Islet precursor cell (in vitro differentiated cells): ENCODE measurements around the gene TMEM80.

Experiments
- DNase-seq: peaks from one replicate; pipeline ENCODE4 v3.0.0-alpha.2; 2018

Gene TMEM80

GRCh38 chr11:702462-703461, 7.1 kb downstream of the TMEM80 start:
- peak; percentile 53 for DNase-seq

- peak; percentile 45 for DNase-seq
Observed at GRCh38 chr11:703506-703905, 7.9 kb downstream of the TMEM80 start.

- DNase-seq: peak; percentile 43
Observed at GRCh38 chr11:704228-704674, 8.6 kb downstream of the TMEM80 start.

GRCh38 chr11:704781-705645, 9.4 kb downstream of the TMEM80 start:
- DNase-seq: peak; percentile 67

- DNase-seq: peak; percentile 78
Observed at GRCh38 chr11:705646-706438, 10.2 kb downstream of the TMEM80 start, which contains the start of gene EPS8L2. EPS8L2 (plus strand) TSS chr11:706231; CDS start chr11:709408, 3,177 bp downstream.

GRCh38 chr11:706439-706956, 10.9 kb downstream of the TMEM80 start:
- peak; percentile 81 for DNase-seq

DNA sequence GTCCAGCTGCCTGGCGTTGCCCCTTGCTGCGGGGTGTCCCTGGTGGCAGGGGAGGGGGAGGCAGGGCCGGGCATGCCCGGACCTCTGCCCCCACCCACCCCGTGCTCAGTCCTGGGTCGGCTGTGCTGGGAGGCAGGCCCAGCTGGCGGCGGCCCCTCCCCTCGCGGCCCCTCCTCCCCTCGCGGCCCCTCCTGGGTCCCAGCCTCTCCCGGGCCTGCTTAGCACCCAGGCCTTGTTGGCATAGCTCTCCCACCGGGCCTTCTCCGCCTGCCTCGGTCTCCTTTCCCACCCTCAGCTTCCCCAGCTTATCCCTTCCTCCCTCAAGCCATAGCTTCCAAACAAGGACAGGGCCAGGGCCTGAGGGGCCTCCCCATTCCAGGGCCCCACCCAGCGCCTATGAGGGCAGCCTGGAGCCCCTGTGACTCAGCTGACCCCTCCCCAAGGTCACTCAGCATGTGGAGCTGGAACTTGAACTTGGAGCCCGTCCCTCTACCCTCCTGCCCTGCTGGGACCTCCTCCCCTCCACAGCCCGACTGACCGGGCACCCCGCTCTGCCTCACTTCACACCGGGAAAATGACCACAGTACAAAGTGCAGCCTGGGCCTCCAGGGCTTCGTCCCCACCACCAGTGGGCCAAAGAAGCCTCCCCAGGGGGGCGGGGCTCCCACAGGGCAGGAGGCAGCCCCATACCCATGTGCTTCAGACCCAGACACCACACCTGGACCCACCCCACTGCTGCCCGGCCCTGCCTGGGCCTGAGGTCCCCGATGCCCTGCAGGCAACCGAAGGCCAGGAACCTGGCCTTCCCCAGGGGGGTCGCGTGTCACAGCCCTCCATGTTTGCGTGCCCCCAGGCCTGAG, 11.6 kb downstream of the TMEM80 start:
- peak; percentile 87 for DNase-seq

- peak; percentile 83 for DNase-seq
Observed at GRCh38 chr11:707817-708420, 12.3 kb downstream of the TMEM80 start.

GRCh38 chr11:708511-708910, 12.9 kb downstream of the TMEM80 start:
- peak; percentile 43 for DNase-seq

- peak; percentile 46 for DNase-seq
Observed at GRCh38 chr11:709109-709997, 13.7 kb downstream of the TMEM80 start.

- no peak for DNase-seq
Observed at GRCh38 chr11:714436-714835, 18.8 kb downstream of the TMEM80 start.

DNA sequence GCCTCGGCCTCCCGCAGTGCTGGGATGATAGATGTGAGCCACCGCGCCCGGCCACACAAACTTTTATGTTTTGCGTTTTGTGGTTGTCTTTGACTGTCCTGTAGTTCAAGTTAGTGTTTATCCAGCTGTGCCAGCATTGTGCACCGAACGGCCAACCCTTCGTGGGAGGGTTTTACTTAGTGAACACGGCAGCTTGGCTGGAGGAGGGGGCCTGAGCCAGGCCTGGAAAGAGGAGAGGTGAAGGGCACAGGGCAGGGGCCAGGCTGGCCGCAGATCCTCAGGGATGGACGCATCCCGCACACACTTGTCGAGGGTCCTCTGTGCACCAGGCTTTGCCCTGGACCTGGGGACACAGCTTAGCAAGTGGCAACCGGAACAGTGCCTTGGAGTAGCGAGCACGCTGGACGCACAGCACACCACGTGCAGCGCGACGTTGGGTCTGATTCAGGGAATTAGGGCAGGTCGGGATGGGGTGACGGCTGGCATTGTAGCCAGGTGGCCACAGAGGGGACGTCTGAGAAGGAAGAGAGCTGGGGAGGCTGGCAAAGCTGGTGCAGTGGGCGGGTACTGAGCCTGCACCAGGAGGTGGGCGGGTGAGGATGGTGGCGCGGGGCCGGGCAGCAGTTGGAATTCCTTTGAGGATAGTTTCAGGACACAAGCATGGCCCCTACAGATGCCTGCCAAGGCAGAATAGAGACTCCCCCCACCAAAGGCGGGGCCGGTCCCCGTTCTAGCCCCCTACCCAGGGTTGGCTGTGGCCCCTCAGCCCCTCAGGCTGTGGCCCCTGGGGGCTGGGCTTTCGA, 23.8 kb downstream of the TMEM80 start:
- no peak for DNase-seq

GRCh38 chr11:720017-720641, 24.5 kb downstream of the TMEM80 start:
- no peak for DNase-seq

DNA sequence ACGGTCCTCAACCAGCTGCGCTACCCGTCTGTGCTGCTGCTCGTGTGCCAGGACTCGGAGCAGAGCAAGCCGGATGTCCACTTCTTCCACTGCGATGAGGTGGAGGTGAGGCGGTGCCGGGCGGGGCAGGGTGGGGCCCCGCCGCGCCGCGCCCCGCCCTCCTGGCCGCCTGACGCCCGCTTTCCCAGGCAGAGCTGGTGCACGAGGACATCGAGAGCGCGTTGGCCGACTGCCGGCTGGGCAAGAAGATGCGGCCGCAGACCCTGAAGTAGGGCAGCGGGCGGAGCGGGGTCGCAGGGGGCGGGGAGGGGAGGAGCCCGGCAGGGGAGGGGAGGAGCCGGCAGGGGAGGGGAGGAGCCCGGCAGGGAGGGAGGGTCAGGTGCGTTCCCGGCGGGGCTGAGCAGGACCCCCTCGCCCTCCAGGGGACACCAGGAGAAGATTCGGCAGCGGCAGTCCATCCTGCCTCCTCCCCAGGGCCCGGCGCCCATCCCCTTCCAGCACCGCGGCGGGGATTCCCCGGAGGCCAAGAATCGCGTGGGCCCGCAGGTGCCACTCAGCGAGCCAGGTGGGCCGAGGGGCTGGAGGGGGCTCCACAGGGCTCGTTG, 25.1 kb downstream of the TMEM80 start:
- peak; percentile 84 for DNase-seq

GRCh38 chr11:721247-721740, 25.7 kb downstream of the TMEM80 start:
- DNase-seq: no peak

DNA sequence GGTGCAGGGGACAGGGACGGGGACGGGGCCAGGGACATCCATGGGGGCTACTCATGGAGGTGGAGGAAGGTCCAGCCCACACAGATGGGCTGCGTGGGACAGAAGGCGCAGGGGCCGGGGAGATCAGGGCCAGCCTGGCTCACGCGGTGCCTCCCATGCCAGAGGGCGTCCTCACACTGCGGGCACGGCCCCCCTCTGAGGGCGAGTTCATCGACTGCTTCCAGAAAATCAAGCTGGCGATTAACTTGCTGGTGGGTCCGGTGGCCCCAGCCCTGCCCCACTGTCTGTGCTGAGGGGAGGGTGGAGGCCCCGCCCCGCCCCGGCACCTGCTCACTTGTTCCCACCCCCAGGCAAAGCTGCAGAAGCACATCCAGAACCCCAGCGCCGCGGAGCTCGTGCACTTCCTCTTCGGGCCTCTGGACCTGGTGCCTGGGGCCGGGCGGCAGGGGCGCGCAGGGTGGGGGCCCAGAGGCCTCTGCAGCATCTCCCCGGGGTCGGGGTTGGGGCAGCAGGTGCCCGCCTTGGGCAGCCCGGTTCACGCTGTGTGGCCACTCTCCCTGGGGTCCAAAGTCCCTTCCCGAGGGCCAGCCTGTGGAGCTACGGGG, 26.2 kb downstream of the TMEM80 start:
- DNase-seq: no peak

DNA sequence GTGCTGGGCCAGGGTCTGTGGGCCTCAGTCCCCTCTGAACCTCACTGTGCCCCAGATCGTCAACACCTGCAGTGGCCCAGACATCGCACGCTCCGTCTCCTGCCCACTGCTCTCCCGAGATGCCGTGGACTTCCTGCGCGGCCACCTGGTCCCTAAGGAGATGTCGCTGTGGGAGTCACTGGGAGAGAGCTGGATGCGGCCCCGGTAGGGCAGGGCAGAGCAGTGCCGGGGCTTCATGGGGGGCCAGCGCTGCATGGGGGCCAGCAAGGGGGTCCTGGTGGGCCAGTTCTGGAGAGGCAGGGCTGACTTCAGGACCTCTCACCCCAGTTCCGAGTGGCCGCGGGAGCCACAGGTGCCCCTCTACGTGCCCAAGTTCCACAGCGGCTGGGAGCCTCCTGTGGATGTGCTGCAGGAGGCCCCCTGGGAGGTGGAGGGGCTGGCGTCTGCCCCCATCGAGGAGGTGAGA, 26.8 kb downstream of the TMEM80 start:
- no peak for DNase-seq
